GM12878 (cell line): ENCODE measurements around the gene FOXA2.

Experiments used
- CTCF ChIP-seq, 3 experiments: IDR thresholded peaks in 2 of 3; conservative IDR thresholded peaks in 1 of 3; 2 replicates each; pipeline ENCODE4 v1.5.1; 2011; ENCODE audit warnings: low read depth in 3 of 3, low read length in 3 of 3, mild to moderate bottlenecking in 3 of 3, control low read depth in 2 of 3, moderate library complexity in 2 of 3, inconsistent platforms in 1 of 3, mixed read lengths in 1 of 3; ENCODE audit not compliant: control insufficient read depth in 2 of 3, insufficient read depth in 1 of 3; ENCODE audit errors: extremely low read depth in 1 of 3
- HDAC6 ChIP-seq: fragments of 200-600 bp; sonication (generic); IDR thresholded peaks from one replicate; pipeline ENCODE4 v1.8.0; 2017; ENCODE audit warnings: antibody characterized with exemption; ENCODE audit not compliant: unreplicated experiment
- RAD21 ChIP-seq: IDR thresholded peaks from 2 replicates; pipeline ENCODE4 v1.6.1; 2011; ENCODE audit warnings: mild to moderate bottlenecking, low read depth, low read length, moderate library complexity; ENCODE audit not compliant: insufficient read depth
- SP1 ChIP-seq: IDR thresholded peaks from one replicate; pipeline ENCODE4 v1.6.1; 2011; ENCODE audit warnings: low read depth, low read length
- ZBTB33 ChIP-seq: fragments of 450-650 bp; IDR thresholded peaks from 2 replicates; pipeline ENCODE4 v1.6.1; 2017; ENCODE audit warnings: mild to moderate bottlenecking

GRCh38 chr20:22586645-22587310 is 2.4 kb upstream of the FOXA2 start:
- no peak for TF ChIP-seq ZBTB33
- no peak for TF ChIP-seq SP1
- peak; percentile 50 to 54 (median 51) for TF ChIP-seq CTCF (IDR thresholded peaks at IDR 0.05 in 2 of 3, conservative IDR thresholded peaks at IDR 0.05 in 1 of 3; ENCODE audit: control insufficient read depth in 2 of 3, extremely low read depth in 1 of 3, insufficient read depth in 1 of 3, low read depth in 3 of 3, low read length in 3 of 3)
- peak; percentile 59 for TF ChIP-seq RAD21
- no peak for TF ChIP-seq HDAC6
